HUDEP-2 (cell line): Measurements from ENCODE around the gene CD99L2.
"Not testable (repeated sequence)": the region's sequence is repeated elsewhere in the genome, so short reads cannot be mapped to it uniquely, and the experiment has no call there.

Experiments used
- DNase-seq, 76 experiments: peaks; one replicate each; lab custom pipeline; 2025; ENCODE audit not compliant: unreplicated experiment in 76 of 76; lab: John Stamatoyannopoulos, UW

CD99L2 gene

GRCh38 chrX:150857453-150857852 is 41.0 kb downstream of the CD99L2 start:
- DNase-seq = no peak

- no peak for DNase-seq
Observed at GRCh38 chrX:150856785-150857184, 41.7 kb downstream of the CD99L2 start.

- DNase-seq = no peak
Observed at GRCh38 chrX:150856101-150856500, 42.4 kb downstream of the CD99L2 start.

GRCh38 chrX:150854856-150855255 is 43.6 kb downstream of the CD99L2 start:
- DNase-seq = no peak

GRCh38 chrX:150849996-150850720 is 48.3 kb downstream of the CD99L2 start:
- no peak for DNase-seq

GRCh38 chrX:150849486-150849885 is 49.0 kb downstream of the CD99L2 start:
- no peak for DNase-seq

GRCh38 chrX:150848914-150849365 is 49.5 kb downstream of the CD99L2 start:
- no peak for DNase-seq

- DNase-seq = no peak
Observed at GRCh38 chrX:150847088-150847487, 51.4 kb downstream of the CD99L2 start.

GRCh38 chrX:150846130-150846529 is 52.3 kb downstream of the CD99L2 start:
- no peak for DNase-seq

GRCh38 chrX:150845091-150845490 is 53.4 kb downstream of the CD99L2 start:
- DNase-seq = no peak

- DNase-seq = no peak
Observed at GRCh38 chrX:150844016-150844415, 54.5 kb downstream of the CD99L2 start.

GRCh38 chrX:150842198-150842685 is 56.2 kb downstream of the CD99L2 start:
- no peak for DNase-seq

- DNase-seq = no peak
Observed at GRCh38 chrX:150841456-150842197, 56.8 kb downstream of the CD99L2 start.

- DNase-seq = no peak
Observed at GRCh38 chrX:150837845-150838244, 60.6 kb downstream of the CD99L2 start.

- no peak for DNase-seq
Observed at GRCh38 chrX:150834695-150835094, 63.8 kb downstream of the CD99L2 start.

- DNase-seq = no peak
Observed at GRCh38 chrX:150833454-150834056, 64.9 kb downstream of the CD99L2 start.

- DNase-seq = no peak
Observed at GRCh38 chrX:150831863-150832262, 66.6 kb downstream of the CD99L2 start.

GRCh38 chrX:150828785-150829184 is 69.7 kb downstream of the CD99L2 start:
- no peak for DNase-seq

GRCh38 chrX:150824352-150824751 is 74.1 kb downstream of the CD99L2 start:
- DNase-seq = not testable (repeated sequence)

GRCh38 chrX:150823826-150824225 is 74.6 kb downstream of the CD99L2 start:
- DNase-seq = not testable (repeated sequence)

GRCh38 chrX:150821971-150822370 is 76.5 kb downstream of the CD99L2 start:
- no peak for DNase-seq
